ENCODE results near the gene NCOA3.

The NCOA3 gene

GRCh38 chr20:47687095-47687987 lies 185.7 kb downstream of the NCOA3 start:
- no peak for DNase-seq

- no peak for DNase-seq
Observed at GRCh38 chr20:47688385-47689381, 187.0 kb downstream of the NCOA3 start.

DNA sequence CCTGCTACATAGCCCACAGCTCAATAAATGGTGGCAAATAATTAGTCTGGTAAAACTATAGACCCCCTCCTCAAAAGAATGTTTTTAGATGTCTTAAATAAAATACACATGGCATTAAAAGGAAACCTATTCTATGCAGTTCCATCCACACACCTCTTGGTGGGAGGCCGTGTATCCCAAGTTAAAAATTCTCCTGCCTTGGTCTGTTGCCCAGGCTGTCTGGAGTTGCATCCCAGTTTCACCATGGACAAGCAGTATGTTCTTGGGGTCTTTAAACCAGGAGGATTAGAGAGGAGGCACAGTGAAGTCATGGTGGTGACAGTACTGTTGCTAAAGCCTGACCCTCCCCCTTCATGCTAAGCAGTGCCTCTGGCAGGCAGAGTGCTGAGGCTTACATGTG lies 188.0 kb downstream of the NCOA3 start:
- DNase-seq: no peak

DNA sequence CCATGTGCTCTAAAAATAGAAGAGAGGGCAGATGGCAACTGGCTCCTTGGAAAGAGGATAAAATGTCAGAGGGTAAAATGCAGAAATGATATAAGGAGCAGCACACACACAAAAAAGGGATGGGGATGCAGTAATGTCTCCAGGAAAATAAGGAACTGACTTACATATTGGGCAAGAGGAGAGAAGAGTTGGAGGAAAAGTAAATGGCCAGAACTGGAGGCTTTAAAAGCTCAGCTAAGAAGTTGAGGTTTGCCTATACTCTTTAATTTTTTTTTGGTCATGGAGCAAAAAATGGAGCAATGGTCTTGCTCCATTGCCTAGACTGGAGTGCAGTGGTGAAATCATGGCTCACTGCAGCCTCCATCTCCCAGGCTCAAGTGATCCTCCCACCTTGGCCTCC lies 189.9 kb downstream of the NCOA3 start:
- no peak for DNase-seq

- no peak for DNase-seq
Observed at GRCh38 chr20:47694021-47694818, 192.5 kb downstream of the NCOA3 start.

DNA sequence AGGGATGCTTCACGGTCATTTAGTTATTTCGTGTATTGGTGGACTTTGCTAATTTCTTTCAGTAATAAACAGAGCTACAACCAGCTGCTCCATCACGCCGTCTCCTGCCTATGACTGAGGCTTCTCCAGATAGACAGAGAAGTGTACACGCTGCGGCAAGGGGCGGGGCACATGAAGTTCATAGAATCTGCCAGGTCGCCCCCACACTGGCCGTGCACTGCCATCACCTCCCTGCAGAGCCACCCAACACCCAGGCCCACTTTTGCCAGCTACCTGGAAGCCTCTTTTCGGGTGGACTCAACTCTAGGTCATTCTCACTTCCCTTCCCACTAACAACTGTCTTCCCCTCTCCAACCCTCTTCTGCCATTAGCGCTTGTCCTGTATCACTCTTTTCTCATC lies 195.2 kb downstream of the NCOA3 start:
- no peak for DNase-seq

- DNase-seq: no peak
Observed at GRCh38 chr20:47698142-47698541, 196.5 kb downstream of the NCOA3 start.

- DNase-seq: no peak
Observed at GRCh38 chr20:47699818-47700217, 198.1 kb downstream of the NCOA3 start.

DNA sequence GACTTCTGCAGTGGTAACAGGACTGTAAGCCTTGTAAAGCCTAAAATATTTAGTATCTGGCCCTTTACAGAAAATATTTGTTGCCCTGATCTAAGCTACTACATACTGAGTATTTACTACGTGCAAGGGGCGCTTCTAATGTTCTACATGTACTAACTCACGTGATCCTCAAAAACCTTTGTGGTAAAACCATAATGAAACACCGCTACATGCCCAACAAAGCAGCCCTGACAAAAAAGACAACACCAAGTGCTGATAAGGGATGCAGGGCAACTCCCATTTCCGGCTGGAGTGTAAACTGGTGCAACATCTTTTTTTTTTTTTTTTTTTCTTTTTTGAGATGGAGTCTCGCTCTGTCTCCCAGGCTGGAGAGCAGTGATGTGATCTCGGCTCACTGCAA lies 198.6 kb downstream of the NCOA3 start:
- no peak for DNase-seq

DNA sequence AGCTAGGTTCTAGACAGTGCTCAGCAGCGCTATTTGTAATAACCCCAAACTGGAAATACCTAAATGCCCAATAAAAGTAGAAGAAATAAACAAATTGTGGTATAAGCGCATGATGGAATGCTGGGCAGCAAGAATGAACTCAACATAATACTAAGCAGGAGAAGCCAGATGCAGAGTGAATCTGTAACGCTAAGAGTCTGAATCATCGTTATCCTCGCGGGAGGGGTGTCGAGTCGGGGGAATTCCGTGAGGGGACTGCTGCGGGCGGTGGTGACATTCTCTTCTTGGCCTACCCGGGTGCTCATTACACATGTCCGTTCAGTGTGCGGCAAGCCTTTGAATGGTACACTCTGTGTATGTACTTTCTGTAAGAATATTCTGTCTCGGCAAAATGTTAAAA lies 199.9 kb downstream of the NCOA3 start:
- no peak for DNase-seq

- no peak for DNase-seq
Observed at GRCh38 chr20:47703748-47704147, 202.1 kb downstream of the NCOA3 start.

- no peak for DNase-seq
Observed at GRCh38 chr20:47704746-47705496, 203.2 kb downstream of the NCOA3 start.

DNA sequence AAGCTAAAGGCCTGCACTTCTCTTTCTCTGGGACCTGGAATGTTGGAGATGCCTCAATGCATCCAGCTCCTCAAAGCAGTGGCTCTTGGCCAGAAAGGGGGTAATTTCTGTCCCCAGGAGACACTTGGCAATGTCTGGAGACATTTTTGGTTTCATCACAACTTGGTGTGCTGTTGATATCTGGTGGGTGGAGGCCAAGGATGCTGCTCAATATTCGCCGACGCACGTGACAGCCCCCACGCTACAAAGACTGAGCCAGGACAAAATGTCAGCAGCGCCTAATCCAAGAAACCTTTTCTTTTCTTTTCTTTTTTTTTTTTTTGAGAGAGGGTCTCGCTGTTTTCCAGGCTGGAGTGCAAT lies 203.8 kb downstream of the NCOA3 start:
- DNase-seq: no peak

DNA sequence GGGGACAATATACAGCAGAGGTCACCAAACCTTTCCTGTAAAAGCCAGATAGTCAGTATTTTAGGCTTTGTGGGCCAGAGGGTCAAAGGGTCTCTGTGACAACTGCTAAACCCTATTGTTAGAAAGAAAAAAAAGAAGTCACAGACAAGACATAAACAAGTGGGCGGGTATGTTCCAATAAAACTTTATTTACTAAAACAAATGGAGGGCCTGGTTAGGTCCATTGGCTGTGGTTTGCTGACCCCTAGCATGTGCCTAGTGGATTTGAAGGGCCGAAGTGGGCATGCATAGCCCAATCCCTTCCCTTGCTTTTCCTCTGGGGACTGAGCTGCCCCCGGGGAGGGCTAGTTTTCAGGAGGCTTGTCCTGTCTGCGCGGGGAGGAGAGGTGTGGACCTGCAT lies 204.7 kb downstream of the NCOA3 start:
- DNase-seq: no peak

Measured in SIG-M5 (cell line).